Astrocyte (in vitro differentiated cells and primary cell): ENCODE measurements around the gene SLC6A4. TPM values are rescaled to one million over a fixed set of nuclear protein-coding genes. Genes with fewer than 3 reads are reported as not detected.

Experiments
- DNase-seq: peaks from one replicate; pipeline ENCODE4 v3.0.0-alpha.2; 2010; ENCODE audit warnings: low read depth
- FAIRE-seq: peaks from 2 replicates; lab custom pipeline; 2011; peaks lifted over from hg19 to GRCh38; lab: Jason Lieb, UNC
- H2AFZ ChIP-seq: 2 replicates; pipeline ENCODE4 v1.6.0; 2012; ENCODE audit warnings: low read depth, low read length, inconsistent platforms
- H3K27ac ChIP-seq: 2 replicates; pipeline ENCODE4 v1.5.1; 2011; ENCODE audit warnings: low read depth, low read length, inconsistent platforms
- H3K27me3 ChIP-seq: 2 replicates; pipeline ENCODE4 v1.6.0; 2011; ENCODE audit warnings: low read length, inconsistent platforms; ENCODE audit not compliant: insufficient read depth
- H3K36me3 ChIP-seq: 2 replicates; pipeline ENCODE4 v1.5.1; 2011; ENCODE audit warnings: low read length, inconsistent platforms; ENCODE audit not compliant: insufficient read depth
- H3K4me1 ChIP-seq: 2 replicates; pipeline ENCODE4 v1.5.1; 2011; ENCODE audit warnings: low read length, inconsistent platforms; ENCODE audit not compliant: insufficient read depth
- H3K4me2 ChIP-seq: 2 replicates; pipeline ENCODE4 v1.6.0; 2012; ENCODE audit warnings: low read length, inconsistent platforms
- H3K4me3 ChIP-seq: 2 replicates; pipeline ENCODE4 v1.5.1; 2011; ENCODE audit warnings: low read depth, mild to moderate bottlenecking, low read length, inconsistent platforms; ENCODE audit not compliant: insufficient read depth
- H3K79me2 ChIP-seq: 2 replicates; pipeline ENCODE4 v1.6.0; 2012; ENCODE audit warnings: mild to moderate bottlenecking, low read length, inconsistent platforms; ENCODE audit not compliant: insufficient read depth
- H3K9ac ChIP-seq: 2 replicates; pipeline ENCODE4 v1.6.0; 2012; ENCODE audit warnings: mild to moderate bottlenecking, low read length, inconsistent platforms
- H3K9me3 ChIP-seq: 2 replicates; pipeline ENCODE4 v1.5.1; 2012; ENCODE audit warnings: low read depth, mild to moderate bottlenecking, low read length, inconsistent platforms; ENCODE audit not compliant: insufficient read depth
- H4K20me1 ChIP-seq: 2 replicates; pipeline ENCODE4 v1.6.0; 2012; ENCODE audit warnings: low read length, inconsistent platforms; ENCODE audit not compliant: insufficient read depth
- H3K27ac Mint-ChIP-seq: one replicate; pipeline ENCODE4 v1.8.0; 2021; ENCODE audit warnings: mild to moderate bottlenecking, mixed read lengths; ENCODE audit not compliant: unreplicated experiment
- H3K27me3 Mint-ChIP-seq: one replicate; pipeline ENCODE4 v1.8.0; 2021; ENCODE audit warnings: low read depth, mixed read lengths; ENCODE audit not compliant: unreplicated experiment
- H3K36me3 Mint-ChIP-seq: one replicate; pipeline ENCODE4 v1.8.0; 2021; ENCODE audit warnings: low read depth, mixed read lengths; ENCODE audit not compliant: unreplicated experiment
- H3K4me1 Mint-ChIP-seq: one replicate; pipeline ENCODE4 v1.8.0; 2021; ENCODE audit warnings: low read depth, mixed read lengths; ENCODE audit not compliant: unreplicated experiment
- H3K4me3 Mint-ChIP-seq: one replicate; pipeline ENCODE4 v1.8.0; 2021; ENCODE audit warnings: mild to moderate bottlenecking, moderate library complexity, mixed read lengths; ENCODE audit not compliant: unreplicated experiment
- H3K9me3 Mint-ChIP-seq: one replicate; pipeline ENCODE4 v1.8.0; 2021; ENCODE audit warnings: mild to moderate bottlenecking, mixed read lengths; ENCODE audit not compliant: unreplicated experiment
- EZH2 ChIP-seq: IDR thresholded peaks from 2 replicates; pipeline ENCODE4 v1.6.1; 2012; ENCODE audit warnings: mild to moderate bottlenecking, low read length, inconsistent platforms; ENCODE audit not compliant: insufficient read depth
- total RNA-seq: library from RNA; stranded (reverse); gene quantifications from 2 replicates; pipeline ENCODE4 v1.2.1, GENCODE V29; 2021
- TF ChIP-seq, protein P1 (sequence below): IDR thresholded peaks from 2 replicates; pipeline ENCODE4 v1.5.1; 2011; ENCODE audit warnings: low read depth, mild to moderate bottlenecking, inconsistent platforms, low read length, moderate library complexity; ENCODE audit not compliant: insufficient read depth

Gene SLC6A4
- total RNA-seq, 1 donor from 2014 or later = not detected

DNA sequence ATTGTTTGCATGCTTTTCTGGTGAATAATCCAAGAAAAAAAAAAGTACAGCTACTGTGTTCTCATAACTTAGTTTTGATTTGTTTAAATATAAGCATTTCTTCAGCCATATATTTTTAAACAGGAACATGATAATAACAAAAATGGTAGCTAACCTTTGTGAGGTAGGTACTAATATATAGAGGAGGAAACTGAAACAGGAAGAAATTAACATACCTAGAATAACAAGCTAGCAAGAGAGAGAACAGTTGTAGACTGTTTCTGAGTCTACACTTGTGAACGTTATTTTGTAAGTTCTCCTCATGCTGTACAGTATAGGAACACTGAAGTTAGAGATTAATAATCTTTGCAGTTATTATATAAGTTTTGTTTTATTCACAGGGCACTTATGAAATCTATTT is 69.5 kb downstream of the SLC6A4 start:
- peaks cover 23% of the 10 kb centered on the region for H4K20me1 ChIP-seq
- no peak overlapping the region for H3K4me3 Mint-ChIP-seq
- peaks cover 2% of the 10 kb centered on the region for H3K36me3 Mint-ChIP-seq
- H3K4me1 ChIP-seq = no peaks in the 10 kb centered on the region
- DNase-seq (no peak), FAIRE-seq (no peak)
- H3K9ac ChIP-seq = no peak overlapping the region
- H2AFZ ChIP-seq = no peak overlapping the region
- peaks cover 77% of the 10 kb centered on the region for H3K79me2 ChIP-seq
- no peak overlapping the region for H3K4me3 ChIP-seq
- H3K9me3 ChIP-seq = no peaks in the 10 kb centered on the region
- TF ChIP-seq, protein P1, sequence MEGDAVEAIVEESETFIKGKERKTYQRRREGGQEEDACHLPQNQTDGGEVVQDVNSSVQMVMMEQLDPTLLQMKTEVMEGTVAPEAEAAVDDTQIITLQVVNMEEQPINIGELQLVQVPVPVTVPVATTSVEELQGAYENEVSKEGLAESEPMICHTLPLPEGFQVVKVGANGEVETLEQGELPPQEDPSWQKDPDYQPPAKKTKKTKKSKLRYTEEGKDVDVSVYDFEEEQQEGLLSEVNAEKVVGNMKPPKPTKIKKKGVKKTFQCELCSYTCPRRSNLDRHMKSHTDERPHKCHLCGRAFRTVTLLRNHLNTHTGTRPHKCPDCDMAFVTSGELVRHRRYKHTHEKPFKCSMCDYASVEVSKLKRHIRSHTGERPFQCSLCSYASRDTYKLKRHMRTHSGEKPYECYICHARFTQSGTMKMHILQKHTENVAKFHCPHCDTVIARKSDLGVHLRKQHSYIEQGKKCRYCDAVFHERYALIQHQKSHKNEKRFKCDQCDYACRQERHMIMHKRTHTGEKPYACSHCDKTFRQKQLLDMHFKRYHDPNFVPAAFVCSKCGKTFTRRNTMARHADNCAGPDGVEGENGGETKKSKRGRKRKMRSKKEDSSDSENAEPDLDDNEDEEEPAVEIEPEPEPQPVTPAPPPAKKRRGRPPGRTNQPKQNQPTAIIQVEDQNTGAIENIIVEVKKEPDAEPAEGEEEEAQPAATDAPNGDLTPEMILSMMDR = no peak
- no peak for TF ChIP-seq EZH2
- no peaks in the 10 kb centered on the region for H3K27me3 ChIP-seq
- H3K27ac Mint-ChIP-seq = no peak overlapping the region
- no peak overlapping the region for H3K4me2 ChIP-seq
- no peaks in the 10 kb centered on the region for H3K9me3 Mint-ChIP-seq
- H3K27ac ChIP-seq = no peak overlapping the region
- no peaks in the 10 kb centered on the region for H3K27me3 Mint-ChIP-seq
- H3K36me3 ChIP-seq = peaks cover 3% of the 10 kb centered on the region
- H3K4me1 Mint-ChIP-seq = no peaks in the 10 kb centered on the region

DNA sequence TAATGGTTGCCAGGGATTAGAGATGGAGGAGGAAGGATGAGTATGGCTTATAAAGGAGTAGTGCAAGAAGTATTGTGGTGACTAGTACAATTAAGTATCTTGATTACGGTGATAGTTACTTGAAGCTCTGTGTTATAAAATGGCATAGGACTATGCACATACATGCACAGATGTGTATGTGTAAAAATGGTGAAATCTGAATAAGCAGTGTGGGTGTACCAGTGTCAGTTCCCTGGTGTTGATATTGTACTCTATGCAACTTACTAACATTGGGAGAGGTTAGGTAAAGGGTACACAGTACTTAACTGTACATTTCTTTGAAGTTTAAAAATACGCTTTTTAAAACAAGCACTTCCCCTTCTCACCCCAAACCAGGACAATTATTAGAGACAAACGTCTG is 70.3 kb downstream of the SLC6A4 start:
- H3K27me3 Mint-ChIP-seq = no peaks in the 10 kb centered on the region
- DNase-seq (no peak), FAIRE-seq (no peak)
- H3K27ac Mint-ChIP-seq = no peak overlapping the region
- Histone ChIP-seq H3K4me2 (no peak overlapping the region), H3K79me2 (peaks cover 77% of the 10 kb centered on the region), H4K20me1 (peaks cover 24% of the 10 kb centered on the region), H3K4me3 (no peak overlapping the region), H3K27ac (no peak overlapping the region), H3K9me3 (no peaks in the 10 kb centered on the region), H3K36me3 (peaks cover 5% of the 10 kb centered on the region), H2AFZ (no peak overlapping the region), H3K27me3 (no peaks in the 10 kb centered on the region), H3K9ac (no peak overlapping the region), H3K4me1 (no peaks in the 10 kb centered on the region)
- TF ChIP-seq, protein P1 = no peak
- no peak for TF ChIP-seq EZH2
- H3K4me3 Mint-ChIP-seq = no peak overlapping the region
- peaks cover 7% of the 10 kb centered on the region for H3K36me3 Mint-ChIP-seq
- H3K4me1 Mint-ChIP-seq = no peaks in the 10 kb centered on the region
- H3K9me3 Mint-ChIP-seq = peaks cover 2% of the 10 kb centered on the region

DNA sequence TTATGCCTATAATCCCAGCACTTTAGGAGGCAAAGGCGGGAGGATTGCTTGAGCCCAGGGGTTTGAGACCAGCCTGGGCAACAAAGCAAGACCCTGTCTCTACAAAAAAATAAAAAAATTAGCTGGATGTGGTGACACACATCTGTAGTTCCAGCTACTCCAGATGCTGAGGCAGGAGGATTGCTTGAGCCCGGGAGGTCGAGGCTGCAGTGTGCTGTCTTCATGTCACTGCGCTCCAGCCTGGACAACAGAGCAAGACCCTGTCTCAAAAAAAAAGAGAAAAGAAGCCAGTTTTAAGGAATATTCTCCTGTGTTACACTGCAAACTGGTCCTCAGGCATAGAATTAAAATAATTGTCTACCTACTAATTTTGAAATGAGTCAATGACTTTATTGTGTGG is 71.0 kb downstream of the SLC6A4 start:
- no peak overlapping the region for H3K27ac ChIP-seq
- H3K4me3 Mint-ChIP-seq = no peak overlapping the region

More for the DNA sequence above, 71.0 kb downstream of the SLC6A4 start:
- H3K4me3 ChIP-seq = no peak overlapping the region
- H3K4me1 ChIP-seq = no peaks in the 10 kb centered on the region
- no peak overlapping the region for H3K4me2 ChIP-seq
- peaks cover 2% of the 10 kb centered on the region for H3K9me3 Mint-ChIP-seq
- peaks cover 10% of the 10 kb centered on the region for H3K36me3 Mint-ChIP-seq
- no peak for TF ChIP-seq EZH2
- TF ChIP-seq, protein P1 = no peak
- peaks cover 5% of the 10 kb centered on the region for H3K36me3 ChIP-seq
- H4K20me1 ChIP-seq = peaks cover 30% of the 10 kb centered on the region
- DNase-seq (no peak), FAIRE-seq (no peak)
- no peak overlapping the region for H3K27ac Mint-ChIP-seq
- H3K9ac ChIP-seq = no peak overlapping the region
- no peaks in the 10 kb centered on the region for H3K27me3 Mint-ChIP-seq
- peaks cover 77% of the 10 kb centered on the region for H3K79me2 ChIP-seq
- no peak overlapping the region for H2AFZ ChIP-seq
- H3K4me1 Mint-ChIP-seq = no peaks in the 10 kb centered on the region
- H3K27me3 ChIP-seq = no peaks in the 10 kb centered on the region
- H3K9me3 ChIP-seq = no peaks in the 10 kb centered on the region
